Measurements from ENCODE around the gene SNRNP70.

GRCh38 chr19:49119411-49120324 lies 34.4 kb downstream of the SNRNP70 start, which contains the start of gene PPFIA3:
- TF ChIP-seq, protein P1, sequence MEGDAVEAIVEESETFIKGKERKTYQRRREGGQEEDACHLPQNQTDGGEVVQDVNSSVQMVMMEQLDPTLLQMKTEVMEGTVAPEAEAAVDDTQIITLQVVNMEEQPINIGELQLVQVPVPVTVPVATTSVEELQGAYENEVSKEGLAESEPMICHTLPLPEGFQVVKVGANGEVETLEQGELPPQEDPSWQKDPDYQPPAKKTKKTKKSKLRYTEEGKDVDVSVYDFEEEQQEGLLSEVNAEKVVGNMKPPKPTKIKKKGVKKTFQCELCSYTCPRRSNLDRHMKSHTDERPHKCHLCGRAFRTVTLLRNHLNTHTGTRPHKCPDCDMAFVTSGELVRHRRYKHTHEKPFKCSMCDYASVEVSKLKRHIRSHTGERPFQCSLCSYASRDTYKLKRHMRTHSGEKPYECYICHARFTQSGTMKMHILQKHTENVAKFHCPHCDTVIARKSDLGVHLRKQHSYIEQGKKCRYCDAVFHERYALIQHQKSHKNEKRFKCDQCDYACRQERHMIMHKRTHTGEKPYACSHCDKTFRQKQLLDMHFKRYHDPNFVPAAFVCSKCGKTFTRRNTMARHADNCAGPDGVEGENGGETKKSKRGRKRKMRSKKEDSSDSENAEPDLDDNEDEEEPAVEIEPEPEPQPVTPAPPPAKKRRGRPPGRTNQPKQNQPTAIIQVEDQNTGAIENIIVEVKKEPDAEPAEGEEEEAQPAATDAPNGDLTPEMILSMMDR (IDR thresholded peaks at IDR 0.05) = no peak
- no peak for TF ChIP-seq POLR2A (IDR thresholded peaks at IDR 0.05)

Data from ovary (tissue), 3 donors.